ENCODE results near the gene TTYH3. TPM values are rescaled to one million over a fixed set of nuclear protein-coding genes. Genes with fewer than 3 reads are reported as not detected.

The TTYH3 gene
- total RNA-seq, 1 donor from 2014 or later = 38.6 TPM

DNA sequence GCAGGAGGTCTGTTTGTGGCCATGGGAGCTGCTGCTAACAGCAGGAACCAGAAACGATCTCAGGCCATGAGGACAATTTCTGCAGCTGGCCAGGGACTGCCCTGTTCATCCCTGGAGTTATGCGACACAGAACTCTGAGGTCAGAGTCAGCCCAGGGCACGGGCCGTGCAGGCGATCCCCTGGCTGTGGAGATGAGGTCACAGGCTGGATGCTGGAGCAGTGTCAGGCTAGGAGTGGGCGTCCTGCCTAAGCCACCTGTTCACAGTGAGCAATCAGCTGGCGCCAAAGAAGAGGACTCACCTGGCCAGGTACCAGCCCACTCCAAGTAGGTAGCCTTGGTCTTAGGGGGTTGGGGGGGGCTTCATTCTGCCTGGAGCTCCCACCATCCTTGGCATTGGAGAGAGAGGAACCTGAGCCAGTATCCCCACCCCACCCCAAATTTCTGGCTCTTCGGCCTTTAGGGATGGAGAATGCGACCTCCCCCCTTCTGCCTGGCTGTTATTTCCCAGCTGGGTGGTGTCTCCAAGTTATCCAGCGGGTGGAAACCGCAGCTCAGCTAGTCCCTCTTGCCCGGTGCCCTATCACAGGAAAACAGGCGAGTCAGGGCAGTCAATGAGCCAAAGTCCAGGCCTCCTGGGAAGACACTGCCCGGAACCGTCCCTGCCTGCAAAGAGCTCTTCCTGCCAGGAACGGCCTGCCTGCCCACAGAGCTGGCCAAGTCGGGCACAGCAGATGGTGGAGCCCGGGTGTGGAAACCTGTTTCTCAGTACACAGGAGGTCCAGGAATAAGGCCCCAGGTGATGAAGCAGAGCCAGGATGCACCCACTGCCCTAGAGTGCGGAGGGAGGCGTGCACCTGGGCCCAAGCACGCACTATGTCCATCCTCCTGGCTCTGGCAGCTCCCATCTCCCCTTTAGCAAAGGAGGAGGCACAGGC, 1.8 kb upstream of the TTYH3 start:
- intact Hi-C loops (cut with DNase I) = no loop called here
- DNase-seq (ENCODE audit: low spot score) (no peak), ATAC-seq (no peak)

DNA sequence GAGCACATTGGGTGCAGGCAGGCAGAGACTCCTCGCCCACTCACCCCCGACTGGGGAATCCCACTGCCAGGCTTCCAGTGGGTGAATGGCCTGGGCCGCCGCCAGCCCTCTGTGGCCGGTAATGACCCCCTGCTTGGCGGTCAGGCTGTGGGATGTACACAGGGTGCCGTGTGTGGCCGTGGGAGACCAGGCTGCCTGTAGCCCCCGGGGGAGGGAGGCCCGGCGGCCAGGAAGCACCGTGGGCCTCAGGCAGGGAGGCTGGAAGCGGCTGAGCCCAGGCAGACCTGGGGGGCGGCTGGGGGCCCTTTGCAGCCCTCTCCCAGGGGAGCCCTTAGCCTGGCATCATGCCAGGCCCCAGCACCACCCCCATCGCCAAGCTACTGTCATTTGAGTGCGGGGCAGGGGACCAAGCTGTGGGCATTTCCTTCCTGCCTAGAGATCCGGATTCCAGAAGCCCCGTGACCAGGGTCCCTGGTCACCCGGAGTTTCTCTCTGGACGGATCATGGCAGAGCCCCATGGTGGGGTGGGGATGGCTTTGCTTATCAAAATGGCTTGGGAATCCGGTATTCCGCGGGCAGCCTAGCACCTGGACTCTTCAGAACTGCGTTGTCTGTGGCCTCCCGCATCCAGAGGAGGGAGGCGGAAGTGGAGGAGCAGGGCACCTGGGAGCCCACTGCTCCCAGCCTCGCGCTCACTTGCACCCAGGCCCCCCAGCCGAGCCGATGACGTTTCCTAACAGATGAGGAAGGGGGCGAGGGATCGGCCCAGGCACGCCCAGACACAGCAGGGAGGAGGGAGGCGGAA, 1.1 kb downstream of the TTYH3 start:
- intact Hi-C loops (cut with DNase I) = no loop called here
- peak; percentile 23 for ATAC-seq
- DNase-seq (ENCODE audit: low spot score) = peak; percentile 83

DNA sequence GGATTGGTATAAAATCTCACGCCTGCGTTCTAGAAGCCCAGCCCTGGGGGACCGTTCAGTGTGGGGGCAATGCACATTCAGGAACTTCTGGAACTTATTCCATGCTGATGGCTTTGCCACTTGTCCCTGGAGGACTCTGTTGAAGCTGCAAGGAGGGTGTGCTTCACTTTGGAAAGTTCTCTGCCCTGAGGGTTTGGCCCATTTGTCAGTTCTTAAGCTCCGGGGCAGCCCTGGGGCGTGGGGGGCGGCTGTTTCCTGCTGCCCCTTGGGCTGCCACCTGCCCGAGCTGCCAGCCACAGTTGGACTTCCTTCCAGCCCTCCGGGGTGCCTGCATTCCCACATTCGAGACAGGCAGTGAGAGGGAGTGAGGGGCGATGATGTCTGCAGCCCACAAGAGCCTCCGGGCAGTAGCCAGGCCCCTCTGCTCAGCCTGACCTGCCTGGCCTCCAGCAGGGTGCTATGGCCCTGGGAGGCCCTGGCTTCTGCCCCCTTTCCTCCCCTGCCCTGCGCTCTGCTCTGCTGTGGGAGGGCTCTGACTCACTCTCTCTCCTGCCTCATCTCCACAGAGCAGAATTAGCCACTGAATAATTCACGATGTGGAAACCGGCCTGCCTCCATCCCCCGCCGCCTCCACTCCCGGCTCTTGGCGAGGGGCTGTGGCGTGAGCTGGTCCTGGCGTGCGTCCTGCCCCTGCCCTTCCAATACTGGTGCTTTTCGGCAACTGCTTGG, 1.9 kb downstream of the TTYH3 start:
- ATAC-seq = peak; percentile 25
- DNase-seq (ENCODE audit: low spot score) = no peak
- intact Hi-C loops (cut with DNase I) = no loop called here

DNA sequence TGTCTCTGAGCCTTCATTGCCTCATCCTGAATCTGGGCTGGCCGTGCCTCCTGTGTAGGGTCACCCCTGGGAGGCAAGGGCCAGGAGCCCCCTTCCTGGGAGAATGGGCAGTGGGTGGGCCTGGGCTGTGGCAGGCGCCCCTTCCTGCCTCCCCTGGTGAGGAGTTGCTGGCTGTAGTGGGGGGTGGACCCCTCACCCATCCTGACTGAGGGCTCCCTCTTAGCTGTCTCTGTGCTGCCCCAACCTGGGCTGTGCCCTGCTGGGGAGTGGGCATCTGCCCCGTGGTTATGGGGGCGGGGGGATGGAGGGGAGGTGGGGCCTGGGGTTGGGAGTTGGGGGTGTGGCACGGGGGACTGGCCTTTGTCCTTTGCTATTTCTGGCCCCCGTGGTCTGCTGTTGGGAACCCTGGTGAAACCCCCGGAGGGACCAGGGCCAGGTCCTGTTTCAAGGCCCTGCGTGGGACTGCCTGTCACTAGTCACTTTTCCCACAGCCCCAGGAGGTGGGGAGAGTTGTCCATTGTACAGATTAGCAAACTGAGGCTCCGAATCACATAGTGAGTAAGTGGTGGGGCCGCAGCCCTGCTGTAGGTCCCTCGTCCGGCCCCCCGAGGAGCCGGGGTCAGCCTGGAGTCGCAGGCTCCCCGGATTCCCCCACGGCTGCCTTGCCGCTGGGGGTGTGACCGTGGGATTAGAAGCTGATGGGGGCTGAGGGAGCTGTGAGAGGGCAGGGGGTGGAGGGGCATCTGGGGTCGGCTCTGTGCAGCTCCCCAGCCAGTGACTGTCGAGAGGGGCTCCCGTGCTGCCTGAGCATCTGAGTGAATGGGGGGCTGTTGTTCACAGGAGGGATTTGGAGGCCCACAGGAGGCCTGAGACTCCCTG, 2.7 kb downstream of the TTYH3 start:
- ATAC-seq (no peak), DNase-seq (ENCODE audit: low spot score) (no peak)
- intact Hi-C loops (cut with DNase I) = no loop called here

DNA sequence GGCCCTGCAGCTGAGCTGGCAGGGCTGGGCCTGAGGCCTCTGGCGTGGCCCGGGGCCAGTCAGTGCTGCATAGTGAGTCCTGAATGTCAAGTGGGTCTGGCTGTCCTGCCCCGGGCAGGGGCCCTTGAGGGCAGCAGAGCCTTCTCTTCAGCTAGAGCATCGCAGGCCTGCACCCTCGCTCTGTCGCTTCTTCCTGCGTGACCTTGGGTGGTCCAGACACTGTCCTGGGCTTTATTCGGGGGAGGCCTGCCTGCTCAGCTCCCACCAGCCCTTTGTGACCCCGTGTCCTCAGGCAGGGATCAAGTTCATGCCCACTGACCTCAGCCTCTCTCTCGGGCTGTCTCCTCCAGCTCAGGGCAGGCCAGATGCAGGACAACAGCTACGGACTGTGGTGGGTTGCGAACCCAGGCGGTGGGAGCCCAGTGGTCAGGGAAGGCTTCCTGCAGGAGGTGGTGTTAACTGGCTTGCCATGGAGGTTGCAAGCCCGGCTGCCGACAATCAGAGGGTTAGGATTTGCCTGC, 3.4 kb downstream of the TTYH3 start:
- intact Hi-C loops (cut with DNase I) = no loop called here
- ATAC-seq (no peak), DNase-seq (ENCODE audit: low spot score) (no peak)

DNA sequence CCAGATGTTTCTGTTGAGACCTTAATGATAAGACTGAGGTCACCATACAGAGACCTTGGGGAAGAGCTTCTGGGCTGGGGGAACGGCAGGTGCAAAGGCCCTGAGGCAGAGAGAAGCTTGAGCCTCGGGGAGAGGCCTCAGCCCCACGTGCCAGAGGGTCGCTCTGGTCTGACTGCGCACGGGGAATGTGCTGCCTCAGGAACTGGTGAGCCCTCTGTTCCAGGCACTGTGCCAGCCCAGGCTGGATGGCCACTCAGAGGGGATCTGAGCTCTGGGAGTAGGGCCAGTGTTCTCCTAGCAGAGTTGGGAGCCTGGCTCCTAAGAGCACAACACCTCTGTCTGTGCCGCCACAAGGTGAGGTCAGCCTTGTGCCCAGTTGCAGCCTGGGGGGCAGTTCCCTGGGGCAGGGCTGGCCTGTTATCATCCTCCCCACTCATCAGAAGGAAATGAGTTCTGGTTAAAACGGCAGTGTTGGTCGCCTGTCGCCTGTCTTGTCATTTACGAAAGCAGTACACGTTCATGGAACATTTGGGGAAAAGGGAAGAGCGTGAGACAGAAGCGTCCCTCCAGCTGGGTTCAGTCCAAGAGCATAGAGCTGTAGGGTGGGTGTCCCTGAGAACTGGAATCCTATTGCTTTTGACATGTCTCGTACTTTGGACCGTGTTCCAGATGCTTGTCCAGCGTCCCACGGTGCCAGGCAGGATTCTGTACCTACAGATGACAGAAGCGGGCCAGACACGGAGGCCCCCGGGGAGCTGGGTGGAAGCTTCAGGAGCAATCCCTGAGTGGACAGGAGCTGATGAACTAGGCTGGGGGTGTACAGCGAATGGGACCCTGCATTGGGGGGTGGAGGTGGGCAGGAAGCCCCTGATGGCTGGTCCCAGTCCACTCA, 4.3 kb downstream of the TTYH3 start:
- no peak for DNase-seq (ENCODE audit: low spot score)
- intact Hi-C loops (cut with DNase I) = no loop called here

DNA sequence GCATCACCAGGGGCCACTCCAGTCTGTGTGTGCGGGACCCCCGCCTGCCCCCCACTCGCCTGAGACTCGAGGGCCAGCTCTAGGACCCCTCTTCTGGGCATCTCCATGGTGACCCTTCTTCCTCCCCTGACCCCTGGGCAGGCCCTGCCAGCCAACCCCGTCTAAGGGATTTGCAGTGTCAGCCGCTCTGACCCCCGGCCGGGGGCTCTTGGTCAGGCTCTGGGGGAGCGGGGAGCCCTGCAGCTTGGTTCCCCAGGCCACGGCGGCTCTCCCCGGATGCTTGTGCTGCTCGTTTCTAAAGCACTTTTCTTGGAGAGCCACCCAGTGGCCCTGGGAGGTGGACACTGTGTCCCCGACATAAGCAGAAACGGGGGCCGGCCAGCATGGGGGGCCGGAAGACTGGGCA, 5.3 kb downstream of the TTYH3 start:
- DNase-seq (ENCODE audit: low spot score) = no peak
- no peak for ATAC-seq
- intact Hi-C loops (cut with DNase I) = no loop called here

More for the DNA sequence above, 4.3 kb downstream of the TTYH3 start:
- no peak for ATAC-seq

DNA sequence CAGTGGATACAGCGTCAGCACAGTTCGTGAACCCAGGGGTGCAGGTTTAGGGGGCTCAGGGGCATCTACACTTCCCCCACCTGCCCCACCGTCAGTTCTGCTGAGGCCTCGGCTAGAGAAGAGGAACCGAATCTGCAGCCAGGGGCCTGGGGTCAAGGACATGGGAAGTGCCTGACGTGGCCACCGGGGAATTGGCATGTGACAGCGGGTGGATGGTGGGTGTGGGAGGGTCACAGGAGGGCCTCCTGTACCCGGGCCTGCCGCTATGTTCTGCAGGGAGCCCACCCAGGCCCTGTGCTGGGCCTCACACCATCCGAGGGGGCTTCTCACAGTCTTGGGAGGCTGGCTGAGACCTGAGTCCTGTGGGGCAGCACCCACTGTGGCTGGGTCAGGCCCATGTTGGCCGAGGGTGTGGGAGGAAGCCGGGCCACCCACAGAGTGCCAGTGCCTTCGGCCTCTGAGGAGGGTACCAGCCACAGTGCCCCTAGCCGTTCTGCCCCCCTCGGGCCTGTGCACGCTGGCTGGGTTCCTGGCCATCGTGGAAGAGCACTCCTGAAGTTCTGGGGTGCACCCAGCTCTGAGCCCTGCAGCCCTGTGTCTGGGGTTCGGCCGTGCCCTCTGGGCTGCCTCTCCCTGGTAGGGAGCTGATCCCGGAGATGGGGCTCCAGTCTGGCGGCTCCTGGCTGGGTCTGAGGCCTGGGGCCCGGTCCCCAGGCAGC, 5.9 kb downstream of the TTYH3 start:
- DNase-seq (ENCODE audit: low spot score) = peak; percentile 82
- peak; percentile 12 for ATAC-seq

DNA sequence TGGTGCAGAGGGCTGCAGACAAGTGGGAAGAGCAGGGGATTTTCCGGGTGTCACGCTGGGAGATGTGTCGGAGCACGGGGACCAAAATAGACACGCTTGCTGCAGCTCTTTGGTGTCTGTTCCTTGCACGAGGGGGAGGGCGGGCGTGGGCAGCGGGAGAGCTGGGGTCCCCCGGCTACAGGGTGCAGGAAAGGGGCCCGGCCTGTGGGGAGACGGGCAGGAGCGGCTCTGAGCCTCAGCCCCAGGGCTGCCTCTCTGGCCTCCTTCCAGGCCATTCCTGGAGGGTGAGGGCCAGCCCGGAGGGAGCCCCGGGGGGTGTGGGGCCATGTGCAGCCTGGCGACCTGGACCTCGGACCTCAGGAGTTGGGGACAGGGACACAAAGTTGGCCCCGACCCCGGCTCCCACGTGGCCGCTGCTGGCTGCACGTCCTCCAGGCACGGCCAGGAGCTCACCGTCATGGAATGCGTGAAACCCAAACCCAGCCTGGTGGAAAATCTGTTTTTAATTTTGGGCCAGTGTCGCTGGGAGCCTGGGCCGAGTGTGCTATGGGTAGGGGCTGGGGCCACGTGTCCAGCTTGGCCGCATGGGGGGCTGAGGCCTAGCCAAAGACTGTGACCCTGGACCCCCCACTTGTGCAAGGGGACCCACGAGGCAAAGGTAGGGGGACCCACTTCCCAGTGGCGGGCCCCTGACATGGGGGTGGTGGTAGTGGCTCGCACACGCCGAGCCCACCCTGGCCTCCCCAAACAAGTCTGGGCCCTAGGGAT, 6.6 kb downstream of the TTYH3 start:
- intact Hi-C loops (cut with DNase I) = no loop called here
- DNase-seq (ENCODE audit: low spot score) (peak; percentile 80), ATAC-seq (peak; percentile 49)

More for the DNA sequence above, 5.9 kb downstream of the TTYH3 start:
- intact Hi-C loops (cut with DNase I) = no loop called here

DNA sequence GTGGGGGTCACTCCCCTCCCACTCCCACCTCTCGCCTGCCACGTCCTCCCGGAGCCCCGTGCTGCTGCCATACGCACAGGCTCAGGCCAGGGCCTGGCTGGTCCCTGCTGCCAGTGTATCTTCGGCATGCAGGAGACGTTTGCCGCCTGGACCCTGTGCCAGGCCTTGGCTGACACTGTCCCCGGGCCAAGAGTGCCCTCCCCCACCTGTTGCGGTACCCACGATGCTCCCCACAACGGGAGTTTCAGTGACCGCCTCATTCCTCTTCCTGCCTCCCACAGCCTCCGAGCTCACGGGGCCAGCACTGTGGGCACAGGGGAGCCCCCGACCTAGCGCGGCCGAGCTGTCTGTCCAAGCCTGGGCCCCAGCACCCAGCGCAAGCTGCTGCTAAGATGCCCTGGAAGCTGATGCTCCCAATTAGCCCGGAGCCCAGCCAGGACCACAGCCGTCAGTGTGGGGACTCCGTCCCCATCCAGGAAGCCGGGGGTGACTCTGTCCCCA, 7.4 kb downstream of the TTYH3 start:
- no peak for DNase-seq (ENCODE audit: low spot score)
- ATAC-seq = no peak
- intact Hi-C loops (cut with DNase I) = no loop called here

DNA sequence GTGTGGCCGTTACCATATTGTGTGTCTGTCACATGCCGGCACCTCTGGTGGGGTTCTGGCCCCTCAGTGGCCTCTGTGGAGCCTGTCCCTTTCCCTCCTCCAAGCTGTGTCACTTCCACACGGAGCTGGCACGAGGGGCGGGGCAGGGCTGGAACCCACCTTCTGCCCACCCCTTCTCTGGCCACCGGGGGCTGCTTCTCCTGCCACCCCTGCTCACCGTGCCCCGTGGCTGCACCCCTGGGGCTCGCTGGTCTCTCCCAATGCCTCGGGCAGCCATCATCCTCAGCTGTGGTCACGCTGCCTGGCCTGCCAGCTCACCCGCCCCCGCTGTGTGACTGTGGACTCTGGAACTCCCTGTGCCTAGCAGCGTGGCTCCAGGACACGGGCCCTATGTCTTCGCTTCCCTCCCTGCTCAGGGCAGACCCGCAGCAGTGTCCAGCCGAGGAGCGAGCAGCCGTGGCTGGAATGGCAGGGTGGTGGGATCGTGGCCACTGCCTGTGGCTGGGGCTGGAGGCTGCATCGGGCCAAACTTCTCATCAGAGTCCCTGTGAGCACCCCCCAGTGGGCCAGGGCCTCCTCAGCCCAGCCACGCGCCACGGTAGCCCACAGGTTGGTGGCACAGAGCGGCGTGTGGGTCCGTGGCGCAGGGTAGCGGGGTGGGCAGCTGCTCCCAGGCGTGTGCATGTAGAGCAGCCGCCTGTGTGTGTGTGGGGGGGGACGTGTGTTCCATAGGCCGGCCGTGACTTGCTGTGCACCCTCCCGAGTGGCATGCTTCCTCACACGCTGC, 8.1 kb downstream of the TTYH3 start:
- intact Hi-C loops (cut with DNase I) = no loop called here
- no peak for DNase-seq (ENCODE audit: low spot score)
- no peak for ATAC-seq

DNA sequence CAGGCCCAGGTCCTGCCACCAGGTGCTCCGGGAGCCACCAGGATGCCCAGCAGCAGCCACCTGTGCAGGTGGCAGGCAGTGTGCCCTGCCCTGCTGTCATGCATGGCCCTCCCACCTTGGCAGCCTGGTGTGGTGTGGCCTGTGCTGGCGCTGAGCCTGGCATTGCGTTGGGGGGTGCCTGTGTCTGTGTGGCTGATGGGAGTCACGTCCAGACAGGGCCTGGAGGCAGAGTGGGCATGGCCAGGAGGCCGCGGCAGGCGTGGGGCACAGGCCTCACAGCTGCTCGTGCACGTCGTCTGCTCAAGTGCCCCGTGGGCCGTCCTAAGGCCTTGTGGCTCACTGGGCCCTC, 8.7 kb downstream of the TTYH3 start:
- intact Hi-C loops (cut with DNase I) = no loop called here
- ATAC-seq (no peak), DNase-seq (ENCODE audit: low spot score) (no peak)

DNA sequence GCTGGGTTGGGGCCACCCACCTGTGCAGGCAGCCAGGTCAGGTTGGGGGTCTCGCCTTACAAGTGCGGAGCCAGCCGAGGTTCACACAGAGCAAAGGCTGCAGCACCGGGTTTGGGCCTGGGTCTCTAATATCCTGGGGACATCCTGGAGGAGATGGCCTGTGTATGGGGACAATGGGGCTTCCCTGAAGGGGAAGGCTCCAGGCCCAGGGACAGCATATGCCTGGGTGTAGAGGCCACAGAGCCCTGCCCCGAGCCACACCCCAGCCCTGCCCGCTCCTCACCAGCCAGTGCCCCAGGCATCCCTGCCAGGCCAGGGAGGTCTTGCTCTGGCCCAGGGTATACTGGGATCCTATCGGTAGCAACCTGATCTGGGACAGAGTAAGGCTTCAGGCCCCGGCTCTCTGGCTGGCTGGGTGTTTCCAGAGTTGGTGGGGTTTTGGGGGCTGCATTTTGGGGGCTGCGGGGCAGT, 9.1 kb downstream of the TTYH3 start:
- no peak for DNase-seq (ENCODE audit: low spot score)
- ATAC-seq = no peak
- intact Hi-C loops (cut with DNase I) = no loop called here

DNA sequence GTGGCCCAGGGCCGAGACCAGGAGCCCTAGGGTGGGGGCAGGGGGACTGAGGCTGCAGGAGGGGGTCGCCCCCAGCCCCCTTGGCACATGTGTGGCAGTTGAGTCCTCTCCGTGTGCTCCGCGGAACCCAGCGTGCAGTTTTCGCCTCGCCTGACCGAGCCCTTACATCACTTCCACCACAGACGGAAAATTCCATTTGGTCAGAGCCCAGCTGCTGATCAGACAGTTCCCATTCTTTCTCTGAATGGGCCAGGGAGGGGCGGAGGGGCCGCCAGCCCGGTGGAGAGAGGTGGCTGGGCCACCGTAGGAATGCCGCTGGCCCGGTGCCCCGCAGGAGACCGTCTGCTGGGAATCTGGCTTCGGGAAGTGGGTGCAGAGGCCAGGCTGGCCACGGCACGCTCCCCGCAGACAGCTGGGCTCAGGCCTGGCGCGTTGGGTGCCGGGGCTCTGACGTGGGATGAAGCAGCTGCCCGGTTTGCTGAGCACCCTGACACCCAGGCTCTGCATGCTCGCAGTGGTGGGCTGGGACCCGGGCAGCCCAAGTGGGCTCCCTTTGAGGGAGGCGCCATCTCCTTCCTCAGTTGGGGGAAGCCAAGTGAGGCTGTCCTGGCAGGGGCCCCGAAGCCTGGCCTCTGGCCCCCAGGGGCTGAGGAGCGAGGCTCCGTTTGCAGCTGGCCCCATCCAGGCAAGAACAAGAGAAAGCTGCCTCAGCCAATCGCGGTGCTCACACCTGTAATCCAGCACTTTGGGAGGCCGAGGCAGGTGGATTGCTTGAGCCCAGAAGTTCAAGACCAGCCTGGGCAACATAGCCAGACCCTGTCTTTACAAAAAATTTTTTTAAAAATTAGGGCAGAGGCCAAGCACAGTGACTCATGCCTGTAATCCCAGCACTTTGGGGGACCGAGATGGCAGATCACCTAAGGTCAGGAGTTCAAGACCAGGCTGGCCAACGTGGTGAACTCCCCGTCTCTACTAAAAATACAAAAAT, 9.9 kb downstream of the TTYH3 start:
- intact Hi-C loops (cut with DNase I) = no loop called here
- ATAC-seq = peak; percentile 80

More for the DNA sequence above, 9.9 kb downstream of the TTYH3 start:
- peak; percentile 88 for DNase-seq (ENCODE audit: low spot score)
